ENCODE results near the gene ACBD6. TPM values are rescaled to one million over a fixed set of nuclear protein-coding genes. Genes with fewer than 3 reads are reported as not detected.

Gene ACBD6
- total and polyA plus RNA-seq, 4 donors = 8.3 to 17.3 (median 14.0) TPM

GRCh38 chr1:180279651-180280050 is 222.7 kb downstream of the ACBD6 start:
- H3K9me3 ChIP-seq (ENCODE audit: control insufficient read depth in 4 of 4, low read length in 3 of 4) = no peaks in the 10 kb centered on the region
- H3K27ac ChIP-seq (ENCODE audit: low read depth in 1 of 2, low read length in 2 of 2) = no peak overlapping the region
- TF ChIP-seq GABPA (IDR thresholded peaks at IDR 0.05 in 1 of 2, conservative IDR thresholded peaks at IDR 0.05 in 1 of 2) (no peak), TAF1 (conservative IDR thresholded peaks at IDR 0.05) (no peak), YY1 (IDR thresholded peaks at IDR 0.05) (no peak), ATF3 (IDR thresholded peaks at IDR 0.05) (no peak), REST (IDR thresholded peaks at IDR 0.05) (no peak), SP1 (IDR thresholded peaks at IDR 0.05) (no peak), JUND (IDR thresholded peaks at IDR 0.05) (no peak), RXRA (IDR thresholded peaks at IDR 0.05) (no peak), HNF4A (conservative IDR thresholded peaks at IDR 0.05) (no peak), ZBTB33 (IDR thresholded peaks at IDR 0.05) (no peak), FOXA1 (IDR thresholded peaks at IDR 0.05) (no peak)
- H3K4me1 ChIP-seq (ENCODE audit: control insufficient read depth in 4 of 4, insufficient read depth in 4 of 4, low read length in 3 of 4) = no peaks in the 10 kb centered on the region
- 98% methylated on average over 1 of the region's 1 CpG for WGBS
- no peak for DNase-seq (ENCODE audit: low spot score)
- no peak overlapping the region for H3K9ac ChIP-seq (ENCODE audit: low read depth in 1 of 2, low read length in 2 of 2)
- peaks cover 0 to 2% (median 0%) of the 10 kb centered on the region in 4 donors for H3K36me3 ChIP-seq (ENCODE audit: control insufficient read depth in 4 of 4, insufficient read depth in 3 of 4, low read depth in 1 of 4, low read length in 3 of 4)
- H3K4me3 ChIP-seq (ENCODE audit: low read depth in 1 of 3, low read length in 3 of 3) = no peak overlapping the region
- no peaks in the 10 kb centered on the region for H3K27me3 ChIP-seq (ENCODE audit: control insufficient read depth in 4 of 4, insufficient read depth in 4 of 4, low read length in 3 of 4)

GRCh38 chr1:180278596-180279395 is 223.6 kb downstream of the ACBD6 start:
- no peaks in the 10 kb centered on the region for H3K4me1 ChIP-seq (ENCODE audit: control insufficient read depth in 4 of 4, insufficient read depth in 4 of 4, low read length in 3 of 4)
- H3K27ac ChIP-seq (ENCODE audit: low read depth in 1 of 2, low read length in 2 of 2) = no peak overlapping the region
- WGBS = 84% methylated on average over 9 of the region's 9 CpGs
- no peaks in the 10 kb centered on the region for H3K36me3 ChIP-seq (ENCODE audit: control insufficient read depth in 4 of 4, insufficient read depth in 3 of 4, low read depth in 1 of 4, low read length in 3 of 4)
- H3K27me3 ChIP-seq (ENCODE audit: control insufficient read depth in 4 of 4, insufficient read depth in 4 of 4, low read length in 3 of 4) = no peaks in the 10 kb centered on the region
- TF ChIP-seq ZBTB33 (IDR thresholded peaks at IDR 0.05) (no peak), RXRA (IDR thresholded peaks at IDR 0.05) (no peak), TAF1 (conservative IDR thresholded peaks at IDR 0.05) (no peak), REST (IDR thresholded peaks at IDR 0.05) (no peak), MAX (IDR thresholded peaks at IDR 0.05) (no peak), HNF4A (conservative IDR thresholded peaks at IDR 0.05) (no peak), HNF4G (IDR thresholded peaks at IDR 0.05) (no peak)
- TF ChIP-seq, protein P1, sequence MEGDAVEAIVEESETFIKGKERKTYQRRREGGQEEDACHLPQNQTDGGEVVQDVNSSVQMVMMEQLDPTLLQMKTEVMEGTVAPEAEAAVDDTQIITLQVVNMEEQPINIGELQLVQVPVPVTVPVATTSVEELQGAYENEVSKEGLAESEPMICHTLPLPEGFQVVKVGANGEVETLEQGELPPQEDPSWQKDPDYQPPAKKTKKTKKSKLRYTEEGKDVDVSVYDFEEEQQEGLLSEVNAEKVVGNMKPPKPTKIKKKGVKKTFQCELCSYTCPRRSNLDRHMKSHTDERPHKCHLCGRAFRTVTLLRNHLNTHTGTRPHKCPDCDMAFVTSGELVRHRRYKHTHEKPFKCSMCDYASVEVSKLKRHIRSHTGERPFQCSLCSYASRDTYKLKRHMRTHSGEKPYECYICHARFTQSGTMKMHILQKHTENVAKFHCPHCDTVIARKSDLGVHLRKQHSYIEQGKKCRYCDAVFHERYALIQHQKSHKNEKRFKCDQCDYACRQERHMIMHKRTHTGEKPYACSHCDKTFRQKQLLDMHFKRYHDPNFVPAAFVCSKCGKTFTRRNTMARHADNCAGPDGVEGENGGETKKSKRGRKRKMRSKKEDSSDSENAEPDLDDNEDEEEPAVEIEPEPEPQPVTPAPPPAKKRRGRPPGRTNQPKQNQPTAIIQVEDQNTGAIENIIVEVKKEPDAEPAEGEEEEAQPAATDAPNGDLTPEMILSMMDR (IDR thresholded peaks at IDR 0.05; ENCODE audit: low read depth, low read length, missing input control) = no peak
- H3K9ac ChIP-seq (ENCODE audit: low read depth in 1 of 2, low read length in 2 of 2) = no peak overlapping the region
- no peak for DNase-seq (ENCODE audit: low spot score)
- no peaks in the 10 kb centered on the region for H3K9me3 ChIP-seq (ENCODE audit: control insufficient read depth in 4 of 4, low read length in 3 of 4)
- no peak overlapping the region for H3K4me3 ChIP-seq (ENCODE audit: low read depth in 1 of 3, low read length in 3 of 3)

Measured in liver (tissue), 9 donors.